Mesendoderm (in vitro differentiated cells): Measurements from ENCODE around the gene RBM48.

Source experiments
- DNase-seq: peaks from one replicate; pipeline ENCODE4 v3.0.0; 2013
- H2AK5ac ChIP-seq: 2 replicates; pipeline ENCODE4 v1.6.1; 2013; ENCODE audit warnings: low read length, inconsistent platforms
- H2BK120ac ChIP-seq: 2 replicates; pipeline ENCODE4 v1.6.1; 2013; ENCODE audit warnings: low read depth, mild to moderate bottlenecking, low read length, moderate library complexity, mixed read lengths
- H2BK15ac ChIP-seq: replicated peaks from 2 replicates; pipeline ENCODE4 v1.6.1; 2013; ENCODE audit warnings: low read depth, mild to moderate bottlenecking, moderate library complexity
- H2BK5ac ChIP-seq: 2 replicates; pipeline ENCODE4 v1.6.1; 2013; ENCODE audit warnings: low read length, inconsistent platforms
- H3K18ac ChIP-seq: 2 replicates; pipeline ENCODE4 v1.6.1; 2013; ENCODE audit warnings: mild to moderate bottlenecking, low read length, mixed read lengths
- H3K23ac ChIP-seq: one replicate; pipeline ENCODE4 v1.6.1; 2013; ENCODE audit warnings: low read length
- H3K27ac ChIP-seq: 2 replicates; pipeline ENCODE4 v1.5.1; 2013; ENCODE audit warnings: low read depth, mild to moderate bottlenecking, inconsistent platforms, low read length, moderate library complexity
- H3K27me3 ChIP-seq: 2 replicates; pipeline ENCODE4 v1.6.1; 2013; ENCODE audit warnings: low read length, control low read depth, mild to moderate bottlenecking, inconsistent platforms; ENCODE audit not compliant: insufficient read depth, poor library complexity
- H3K36me3 ChIP-seq: 2 replicates; pipeline ENCODE4 v1.6.1; 2013; ENCODE audit warnings: low read length, inconsistent platforms; ENCODE audit not compliant: control insufficient read depth, insufficient read depth
- H3K4ac ChIP-seq: one replicate; pipeline ENCODE4 v1.6.1; 2013; ENCODE audit warnings: low read depth, mild to moderate bottlenecking, low read length, moderate library complexity
- H3K4me1 ChIP-seq: 2 replicates; pipeline ENCODE4 v1.6.1; 2013; ENCODE audit warnings: low read depth, low read length, inconsistent platforms; ENCODE audit not compliant: control insufficient read depth
- H3K4me2 ChIP-seq: 2 replicates; pipeline ENCODE4 v1.6.1; 2013; ENCODE audit warnings: low read length
- H3K4me3 ChIP-seq: 2 replicates; pipeline ENCODE4 v1.5.1; 2013; ENCODE audit warnings: mild to moderate bottlenecking, low read length
- H3K56ac ChIP-seq: one replicate; pipeline ENCODE4 v1.6.1; 2013; ENCODE audit warnings: low read length
- H3K79me1 ChIP-seq: 2 replicates; pipeline ENCODE4 v1.6.1; 2013; ENCODE audit warnings: low read length, inconsistent platforms
- H3K79me2 ChIP-seq: 2 replicates; pipeline ENCODE4 v1.6.1; 2013; ENCODE audit warnings: mild to moderate bottlenecking, low read length; ENCODE audit not compliant: control insufficient read depth, insufficient read depth
- H3K9ac ChIP-seq: 2 replicates; pipeline ENCODE4 v1.6.1; 2013; ENCODE audit warnings: low read length, inconsistent platforms
- H4K5ac ChIP-seq: one replicate; pipeline ENCODE4 v1.6.1; 2013; ENCODE audit warnings: low read length
- H4K8ac ChIP-seq: one replicate; pipeline ENCODE4 v1.6.1; 2013; ENCODE audit warnings: low read depth, mild to moderate bottlenecking, control low read depth, low read length, moderate library complexity
- WGBS: extraction: QIAGEN DNeasy Blood & Tissue Kit; methylation state at CpG from one replicate; pipeline ENCODE4 v1.1.7; 2013; ENCODE audit warnings: low lambda C conversion rate, missing lambda C conversion rate; ENCODE audit not compliant: insufficient coverage; ENCODE audit errors: extremely low coverage; 5-methylcytosine and 5-hydroxymethylcytosine counted together

Gene RBM48

DNA sequence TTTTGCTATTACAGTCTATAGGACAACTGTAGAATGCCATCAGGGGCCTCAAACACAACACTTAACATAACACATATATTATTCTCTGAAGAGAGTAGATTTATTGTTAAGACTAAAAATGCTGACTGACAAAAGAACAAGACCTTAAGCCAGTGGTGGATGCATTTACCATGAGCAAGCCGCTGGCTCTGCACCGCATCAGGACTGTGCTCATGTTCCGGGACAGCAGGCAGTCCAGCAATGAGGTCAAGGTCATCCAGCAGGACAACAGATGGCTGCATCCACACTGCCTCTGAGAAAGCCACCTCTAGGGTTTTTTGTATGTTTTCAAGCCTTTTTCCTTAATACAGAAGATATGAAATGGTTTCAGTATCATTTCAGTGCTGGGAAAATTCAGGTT is 24.0 kb upstream of the RBM48 start:
- Histone ChIP-seq H2BK120ac (no peak overlapping the region), H3K23ac (no peak overlapping the region), H3K4me3 (no peak overlapping the region), H3K27me3 (no peaks in the 10 kb centered on the region), H4K5ac (no peak overlapping the region), H3K9ac (no peak overlapping the region), H3K27ac (no peak overlapping the region), H3K18ac (no peak overlapping the region), H4K8ac (no peak overlapping the region), H2BK5ac (no peak overlapping the region), H2AK5ac (no peak overlapping the region), H2BK15ac (no peak overlapping the region), H3K4me1 (no peaks in the 10 kb centered on the region), H3K79me1 (no peaks in the 10 kb centered on the region), H3K4ac (no peak overlapping the region), H3K56ac (no peak overlapping the region), H3K36me3 (no peaks in the 10 kb centered on the region), H3K4me2 (no peak overlapping the region), H3K79me2 (no peaks in the 10 kb centered on the region)
- WGBS = no CpG with 5 or more reads among the region's 3 CpGs
- DNase-seq = no peak

GRCh38 chr7:92506363-92506762 is 22.2 kb upstream of the RBM48 start:
- no peaks in the 10 kb centered on the region for H3K79me1 ChIP-seq
- no peak overlapping the region for H3K23ac ChIP-seq
- no peak overlapping the region for H3K4me3 ChIP-seq
- H2AK5ac ChIP-seq = no peak overlapping the region
- DNase-seq = no peak
- H3K79me2 ChIP-seq = no peaks in the 10 kb centered on the region
- H3K18ac ChIP-seq = no peak overlapping the region
- no peak overlapping the region for H2BK5ac ChIP-seq
- no CpG with 5 or more reads among the region's 2 CpGs for WGBS
- H3K4me2 ChIP-seq = no peak overlapping the region
- H3K56ac ChIP-seq = no peak overlapping the region
- H3K27me3 ChIP-seq = no peaks in the 10 kb centered on the region
- H3K9ac ChIP-seq = no peak overlapping the region
- no peaks in the 10 kb centered on the region for H3K4me1 ChIP-seq
- H4K8ac ChIP-seq = no peak overlapping the region
- H3K36me3 ChIP-seq = no peaks in the 10 kb centered on the region
- H3K4ac ChIP-seq = no peak overlapping the region
- no peak overlapping the region for H3K27ac ChIP-seq
- H2BK120ac ChIP-seq = no peak overlapping the region
- no peak overlapping the region for H4K5ac ChIP-seq
- no peak overlapping the region for H2BK15ac ChIP-seq

DNA sequence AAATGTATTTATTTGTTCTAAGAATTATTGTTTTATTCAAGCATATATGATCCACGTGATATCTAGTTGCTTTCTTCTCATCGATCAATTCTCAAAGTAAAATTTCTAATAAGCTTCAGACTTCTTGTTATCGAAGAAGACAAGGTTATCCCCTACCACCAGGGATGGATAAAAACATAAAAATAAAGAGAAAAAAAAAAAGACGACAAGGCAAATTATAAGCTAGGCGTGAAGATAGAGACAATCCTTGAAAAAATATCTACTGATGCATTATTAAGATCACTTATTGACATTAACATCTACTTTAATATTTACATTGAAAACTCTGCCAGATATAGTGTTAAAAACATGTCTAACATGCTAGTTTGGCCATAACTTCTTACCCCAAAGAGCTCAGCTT is 19.6 kb upstream of the RBM48 start:
- no CpG with 5 or more reads among the region's 5 CpGs for WGBS
- no peak overlapping the region for H4K8ac ChIP-seq
- no peak overlapping the region for H3K27ac ChIP-seq
- H3K79me1 ChIP-seq = no peaks in the 10 kb centered on the region
- H3K9ac ChIP-seq = no peak overlapping the region
- no peak overlapping the region for H2AK5ac ChIP-seq
- H3K4me1 ChIP-seq = no peaks in the 10 kb centered on the region
- H2BK15ac ChIP-seq = no peak overlapping the region
- H3K56ac ChIP-seq = no peak overlapping the region
- H4K5ac ChIP-seq = no peak overlapping the region
- DNase-seq = no peak
- no peak overlapping the region for H3K4me3 ChIP-seq
- H3K27me3 ChIP-seq = no peaks in the 10 kb centered on the region
- no peak overlapping the region for H3K4ac ChIP-seq
- H3K4me2 ChIP-seq = no peak overlapping the region
- no peak overlapping the region for H2BK120ac ChIP-seq
- no peaks in the 10 kb centered on the region for H3K79me2 ChIP-seq
- no peak overlapping the region for H3K23ac ChIP-seq
- H3K36me3 ChIP-seq = no peaks in the 10 kb centered on the region
- no peak overlapping the region for H2BK5ac ChIP-seq
- H3K18ac ChIP-seq = no peak overlapping the region

DNA sequence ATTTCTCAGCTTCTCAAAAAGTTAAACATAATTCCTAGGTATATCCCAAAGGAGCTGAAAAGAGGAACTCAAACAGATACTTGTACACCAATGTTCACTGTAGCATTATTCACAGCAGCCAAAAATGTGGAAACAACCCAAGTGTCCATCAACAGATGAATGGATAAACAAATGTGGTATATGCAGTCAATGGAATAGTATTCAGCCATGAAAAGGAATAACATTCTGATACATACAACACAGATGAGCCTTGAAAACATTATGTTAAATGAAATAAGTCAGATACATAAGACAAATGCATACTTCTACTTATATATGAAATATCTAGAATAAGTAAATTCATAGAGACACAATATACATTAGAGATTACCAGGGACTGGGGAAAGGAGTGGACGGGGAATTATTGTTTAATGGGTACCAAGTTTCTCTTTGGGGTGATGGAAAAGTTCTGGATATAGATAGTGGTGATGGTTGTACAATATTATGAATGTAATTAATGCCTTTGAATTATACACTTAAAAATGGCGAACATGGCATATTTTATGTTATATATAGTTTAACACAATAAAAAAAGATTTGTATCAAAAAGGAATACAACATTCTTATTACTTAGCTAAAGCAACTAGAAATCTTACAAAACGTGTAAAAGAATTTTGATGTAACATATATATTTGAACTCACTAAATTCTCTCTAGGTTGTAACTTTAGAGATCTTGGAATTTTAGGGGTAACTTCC is 15.3 kb upstream of the RBM48 start:
- Histone ChIP-seq H3K79me1 (no peaks in the 10 kb centered on the region), H4K8ac (no peak overlapping the region), H3K4ac (no peak overlapping the region), H2BK15ac (no peak overlapping the region), H3K23ac (no peak overlapping the region), H3K4me3 (no peak overlapping the region), H3K56ac (no peak overlapping the region), H3K4me2 (no peak overlapping the region), H2AK5ac (no peak overlapping the region), H3K18ac (no peak overlapping the region), H3K4me1 (no peaks in the 10 kb centered on the region), H3K27ac (no peak overlapping the region), H4K5ac (no peak overlapping the region), H3K9ac (no peak overlapping the region), H2BK5ac (no peak overlapping the region), H3K36me3 (no peaks in the 10 kb centered on the region), H3K27me3 (no peaks in the 10 kb centered on the region), H3K79me2 (no peaks in the 10 kb centered on the region), H2BK120ac (no peak overlapping the region)
- WGBS = no CpG with 5 or more reads among the region's 3 CpGs
- DNase-seq = no peak

DNA sequence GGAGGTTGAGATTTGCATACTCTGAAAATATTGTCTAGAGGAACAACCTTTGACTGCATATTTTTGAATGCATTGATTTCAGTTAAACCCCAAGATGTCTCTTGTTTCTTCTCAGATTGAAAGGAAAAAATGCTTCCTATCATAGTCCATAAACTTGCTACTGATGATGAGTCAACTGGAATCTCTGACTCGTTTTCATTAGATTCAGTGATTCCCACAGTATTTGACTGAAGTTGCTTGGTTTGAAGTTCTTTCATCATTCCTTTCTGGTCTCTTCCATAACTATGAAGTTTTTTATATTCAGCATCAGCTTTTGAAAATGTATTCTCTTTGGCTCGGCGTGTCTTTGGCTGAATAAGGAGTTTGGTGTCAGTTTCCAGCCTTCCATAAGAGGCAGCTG is 11.0 kb upstream of the RBM48 start:
- Histone ChIP-seq H3K18ac (no peak overlapping the region), H4K5ac (no peak overlapping the region), H3K27me3 (no peaks in the 10 kb centered on the region), H3K23ac (no peak overlapping the region), H3K9ac (no peak overlapping the region), H3K4ac (no peak overlapping the region), H3K4me1 (no peaks in the 10 kb centered on the region), H2BK120ac (no peak overlapping the region), H3K79me2 (no peaks in the 10 kb centered on the region), H3K56ac (no peak overlapping the region), H3K4me3 (no peak overlapping the region), H3K36me3 (no peaks in the 10 kb centered on the region), H2AK5ac (no peak overlapping the region), H3K27ac (no peak overlapping the region), H2BK15ac (no peak overlapping the region), H3K4me2 (no peak overlapping the region), H2BK5ac (no peak overlapping the region), H3K79me1 (no peaks in the 10 kb centered on the region), H4K8ac (no peak overlapping the region)
- DNase-seq = no peak
- no CpG with 5 or more reads among the region's 3 CpGs for WGBS

GRCh38 chr7:92520024-92520423 is 8.6 kb upstream of the RBM48 start:
- H3K79me1 ChIP-seq = no peaks in the 10 kb centered on the region
- no peaks in the 10 kb centered on the region for H3K27me3 ChIP-seq
- no peak overlapping the region for H2BK5ac ChIP-seq
- H3K4me1 ChIP-seq = no peaks in the 10 kb centered on the region
- no peaks in the 10 kb centered on the region for H3K36me3 ChIP-seq
- H3K56ac ChIP-seq = no peak overlapping the region
- H3K18ac ChIP-seq = no peak overlapping the region
- no peak overlapping the region for H3K23ac ChIP-seq
- H3K27ac ChIP-seq = no peak overlapping the region
- no peak overlapping the region for H2AK5ac ChIP-seq
- no peak overlapping the region for H2BK120ac ChIP-seq
- no peak overlapping the region for H3K4me3 ChIP-seq
- no peak for DNase-seq
- H3K4ac ChIP-seq = no peak overlapping the region
- no peak overlapping the region for H3K4me2 ChIP-seq
- H3K79me2 ChIP-seq = no peaks in the 10 kb centered on the region
- H2BK15ac ChIP-seq = no peak overlapping the region
- H4K8ac ChIP-seq = no peak overlapping the region
- WGBS = no CpG with 5 or more reads among the region's 1 CpG
- no peak overlapping the region for H3K9ac ChIP-seq
- H4K5ac ChIP-seq = no peak overlapping the region
